Parathyroid adenoma (tissue), 2 donors: Measurements from ENCODE around the gene TAOK1.

ENCODE experiments used
- H2AFZ ChIP-seq: fragments of 300-600 bp; sonication (generic); one replicate; pipeline ENCODE4 v1.7.0; 2017; ENCODE audit warnings: antibody characterized with exemption, mild to moderate bottlenecking
- H3K27ac ChIP-seq: fragments of 300-600 bp; sonication (generic); one replicate; pipeline ENCODE4 v1.7.0; 2017
- H3K27me3 ChIP-seq: fragments of 300-600 bp; sonication (generic); one replicate; pipeline ENCODE4 v1.7.0; 2017; ENCODE audit warnings: low read length; ENCODE audit not compliant: control insufficient read depth, insufficient read depth
- H3K36me3 ChIP-seq: fragments of 300-600 bp; sonication (generic); one replicate; pipeline ENCODE4 v1.7.0; 2017; ENCODE audit warnings: low read length; ENCODE audit not compliant: control insufficient read depth, insufficient read depth
- H3K4me1 ChIP-seq: fragments of 300-600 bp; sonication (generic); one replicate; pipeline ENCODE4 v1.7.0; 2017; ENCODE audit warnings: control low read depth
- H3K4me2 ChIP-seq: fragments of 300-600 bp; sonication (generic); one replicate; pipeline ENCODE4 v1.7.0; 2017; ENCODE audit warnings: low read length
- H3K4me3 ChIP-seq: fragments of 300-600 bp; sonication (generic); one replicate; pipeline ENCODE4 v1.7.0; 2017; ENCODE audit warnings: low read depth, low read length
- H3K79me2 ChIP-seq: fragments of 300-600 bp; sonication (generic); one replicate; pipeline ENCODE4 v1.7.0; 2017; ENCODE audit warnings: control low read depth
- H3K9ac ChIP-seq: fragments of 300-600 bp; sonication (generic); one replicate; pipeline ENCODE4 v1.7.0; 2017; ENCODE audit warnings: mild to moderate bottlenecking
- H3K9me3 ChIP-seq: fragments of 300-600 bp; sonication (generic); one replicate; pipeline ENCODE4 v1.7.0; 2017; ENCODE audit warnings: low read length; ENCODE audit not compliant: control insufficient read depth
- TF ChIP-seq, protein P1 (sequence below): fragments of 300-600 bp; sonication (generic); IDR thresholded peaks from one replicate; pipeline ENCODE4 v1.7.0; 2017; ENCODE audit warnings: antibody characterized with exemption, mild to moderate bottlenecking
- donor health status: primary hyperparathyroidism.

TAOK1 gene

DNA sequence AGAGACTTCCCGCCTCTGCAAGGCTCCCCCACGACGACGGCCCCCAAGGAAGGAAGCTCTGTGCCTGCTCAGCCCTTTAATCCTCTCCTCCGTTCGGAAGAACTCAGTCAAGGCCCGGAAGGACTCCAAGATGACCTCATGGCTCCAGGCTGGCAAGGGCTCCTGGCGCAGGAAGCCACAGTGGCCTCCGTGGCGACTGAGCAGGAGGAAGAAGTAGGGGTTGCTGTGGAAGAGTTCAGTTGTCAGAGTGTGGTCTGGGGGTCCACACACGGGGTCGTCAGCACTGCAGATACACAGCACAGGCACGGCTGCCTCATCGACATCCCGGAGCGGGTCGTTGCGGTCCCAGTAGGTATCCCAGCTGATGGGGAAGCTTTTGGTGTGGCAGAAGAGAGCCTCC is 172.5 kb downstream of the TAOK1 start:
- no peak overlapping the region for H3K27ac ChIP-seq
- no peaks in the 10 kb centered on the region for H3K36me3 ChIP-seq
- H3K79me2 ChIP-seq: no peaks in the 10 kb centered on the region
- H3K9me3 ChIP-seq: no peaks in the 10 kb centered on the region
- no peak overlapping the region for H2AFZ ChIP-seq
- H3K4me3 ChIP-seq: no peak overlapping the region
- H3K4me2 ChIP-seq: no peak overlapping the region
- H3K9ac ChIP-seq: no peak overlapping the region
- no peaks in the 10 kb centered on the region for H3K4me1 ChIP-seq
- no peaks in the 10 kb centered on the region for H3K27me3 ChIP-seq
- TF ChIP-seq, protein P1, sequence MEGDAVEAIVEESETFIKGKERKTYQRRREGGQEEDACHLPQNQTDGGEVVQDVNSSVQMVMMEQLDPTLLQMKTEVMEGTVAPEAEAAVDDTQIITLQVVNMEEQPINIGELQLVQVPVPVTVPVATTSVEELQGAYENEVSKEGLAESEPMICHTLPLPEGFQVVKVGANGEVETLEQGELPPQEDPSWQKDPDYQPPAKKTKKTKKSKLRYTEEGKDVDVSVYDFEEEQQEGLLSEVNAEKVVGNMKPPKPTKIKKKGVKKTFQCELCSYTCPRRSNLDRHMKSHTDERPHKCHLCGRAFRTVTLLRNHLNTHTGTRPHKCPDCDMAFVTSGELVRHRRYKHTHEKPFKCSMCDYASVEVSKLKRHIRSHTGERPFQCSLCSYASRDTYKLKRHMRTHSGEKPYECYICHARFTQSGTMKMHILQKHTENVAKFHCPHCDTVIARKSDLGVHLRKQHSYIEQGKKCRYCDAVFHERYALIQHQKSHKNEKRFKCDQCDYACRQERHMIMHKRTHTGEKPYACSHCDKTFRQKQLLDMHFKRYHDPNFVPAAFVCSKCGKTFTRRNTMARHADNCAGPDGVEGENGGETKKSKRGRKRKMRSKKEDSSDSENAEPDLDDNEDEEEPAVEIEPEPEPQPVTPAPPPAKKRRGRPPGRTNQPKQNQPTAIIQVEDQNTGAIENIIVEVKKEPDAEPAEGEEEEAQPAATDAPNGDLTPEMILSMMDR: no peak

DNA sequence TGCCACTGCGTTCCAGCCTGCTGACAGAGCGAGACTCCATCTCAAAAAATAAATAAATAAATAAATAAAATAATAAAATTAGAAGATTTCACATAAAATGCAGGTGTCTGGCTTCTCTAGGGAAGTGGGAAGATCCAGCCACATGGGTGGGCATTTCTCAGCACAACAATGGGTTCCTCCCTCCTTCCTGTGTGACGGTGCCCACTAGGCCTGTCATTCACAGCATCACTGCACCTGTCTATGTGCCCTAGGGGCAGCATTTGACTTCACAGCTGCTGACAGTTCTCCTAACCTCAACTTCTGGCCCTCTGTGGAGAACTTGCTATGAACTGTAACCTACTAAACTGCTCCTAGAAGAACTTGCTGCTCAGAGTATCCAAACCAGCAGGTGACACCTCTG is 173.7 kb downstream of the TAOK1 start:
- no peak overlapping the region for H2AFZ ChIP-seq
- no peaks in the 10 kb centered on the region for H3K36me3 ChIP-seq
- no peaks in the 10 kb centered on the region for H3K27me3 ChIP-seq
- H3K4me2 ChIP-seq: no peak overlapping the region
- no peak overlapping the region for H3K4me3 ChIP-seq
- H3K79me2 ChIP-seq: no peaks in the 10 kb centered on the region
- H3K27ac ChIP-seq: no peak overlapping the region
- peaks cover 1% of the 10 kb centered on the region for H3K4me1 ChIP-seq
- H3K9me3 ChIP-seq: no peaks in the 10 kb centered on the region
- TF ChIP-seq, protein P1: no peak
- no peak overlapping the region for H3K9ac ChIP-seq

DNA sequence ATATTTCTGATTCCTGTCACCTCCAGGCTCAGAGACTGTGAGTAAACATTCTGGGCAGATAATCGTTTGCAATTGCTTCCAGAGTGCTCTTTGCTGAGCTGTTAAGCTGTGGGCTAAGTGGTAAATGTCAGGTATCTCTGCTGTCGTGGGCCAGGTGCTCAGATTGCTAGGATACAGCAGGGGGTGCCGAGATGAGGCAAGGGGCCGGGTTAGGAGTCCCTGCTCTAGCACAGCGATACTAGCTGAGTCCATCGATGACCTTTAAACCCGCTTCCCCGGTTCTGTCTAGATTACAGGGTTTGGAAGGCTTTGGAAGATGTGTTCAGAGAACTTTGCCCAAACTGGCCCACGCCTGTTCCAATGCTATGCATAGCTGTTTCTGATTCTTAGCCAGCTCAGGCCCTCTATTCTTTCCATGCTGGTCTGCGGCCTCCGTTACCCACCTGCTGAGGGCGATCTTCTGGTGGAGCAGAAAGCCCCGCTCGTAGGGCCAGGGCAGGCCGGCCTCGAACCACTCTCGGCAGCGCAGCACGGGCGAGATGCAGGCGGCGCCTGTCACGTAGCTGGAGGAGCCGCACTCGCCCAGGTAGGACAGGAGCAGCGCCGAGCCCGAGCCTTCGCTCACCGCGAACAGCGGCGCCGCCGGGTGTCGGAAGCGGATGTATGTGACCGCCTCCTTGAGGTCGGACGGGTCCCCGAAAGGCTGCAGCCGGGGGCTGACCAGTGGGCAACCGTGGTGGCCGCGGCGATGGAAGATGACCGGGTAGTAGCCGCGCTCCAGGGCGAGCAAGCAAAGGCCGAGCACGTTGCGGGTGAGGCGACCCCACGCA is 175.7 kb downstream of the TAOK1 start:
- Histone ChIP-seq H3K79me2 (no peaks in the 10 kb centered on the region), H3K4me2 (peak overlapping the region; percentile 76), H3K27ac (no peak overlapping the region), H3K27me3 (no peaks in the 10 kb centered on the region), H3K4me1 (peaks cover 8% of the 10 kb centered on the region), H2AFZ (peak overlapping the region; percentile 71), H3K36me3 (no peaks in the 10 kb centered on the region), H3K4me3 (peak overlapping the region; percentile 19), H3K9ac (no peak overlapping the region), H3K9me3 (no peaks in the 10 kb centered on the region)
- TF ChIP-seq, protein P1: no peak

DNA sequence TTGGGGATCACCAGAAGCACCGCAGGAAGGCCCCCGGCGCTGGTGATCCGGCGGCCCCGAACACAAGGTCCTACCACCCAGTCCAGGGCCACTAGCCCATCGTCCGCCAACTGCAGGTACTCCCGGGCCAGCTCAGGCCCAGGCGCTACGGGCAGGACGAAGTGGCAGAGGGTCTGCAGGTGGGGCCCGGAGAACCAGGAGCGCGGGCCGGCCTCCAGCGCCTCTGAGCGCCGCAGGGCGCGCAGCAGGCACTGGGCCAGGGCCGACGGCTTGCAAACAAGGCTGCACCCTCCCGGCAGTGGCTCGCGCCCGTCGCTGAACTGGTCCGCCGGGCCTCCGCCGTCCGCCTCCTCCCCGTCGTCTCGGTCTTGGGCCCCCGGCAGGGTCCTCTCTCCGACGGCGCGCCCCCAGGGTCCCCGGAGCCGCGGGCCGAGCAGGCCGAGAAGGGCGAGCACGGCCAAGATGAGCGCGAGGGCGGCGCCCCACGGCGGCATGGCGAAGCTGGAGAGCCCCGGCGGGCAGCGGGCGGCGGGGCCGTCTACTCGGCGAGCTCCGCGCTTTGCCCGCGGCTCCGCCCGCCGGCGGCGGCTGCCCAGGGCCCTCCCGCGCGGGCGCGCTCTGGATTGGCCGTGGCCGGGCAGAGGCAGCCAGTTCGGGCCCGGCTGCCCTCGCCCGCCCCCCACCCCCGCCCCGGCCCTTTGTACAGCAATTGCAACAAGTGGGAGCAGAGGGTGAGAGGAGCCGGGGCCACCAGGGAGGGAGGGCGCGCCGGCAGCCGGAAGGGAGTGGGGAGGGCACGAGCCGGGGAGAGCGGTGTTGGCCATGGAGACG is 176.5 kb downstream of the TAOK1 start, which contains the start of gene ABHD15:
Gene ABHD15 (minus strand): TSS at position 565 of the 831 bp plus-strand sequence. CDS start 71 bp downstream, at position 494.
- H3K4me1 ChIP-seq: peaks cover 8% of the 10 kb centered on the region

More for the DNA sequence above, 176.5 kb downstream of the TAOK1 start, which contains the start of gene ABHD15:
- H3K9ac ChIP-seq: peak within 1 kb of the TSS; percentile 46
- H3K4me3 ChIP-seq: peak within 1 kb of the TSS; percentile 63
- H3K4me2 ChIP-seq: peak within 1 kb of the TSS; percentile 86
- H2AFZ ChIP-seq: peak within 1 kb of the TSS; percentile 94
- peak within 1 kb of the TSS; percentile 79 for H3K27ac ChIP-seq
- H3K79me2 ChIP-seq: no peaks in the 10 kb centered on the region
- H3K9me3 ChIP-seq: no peaks in the 10 kb centered on the region
- no peaks in the 10 kb centered on the region for H3K27me3 ChIP-seq
- TF ChIP-seq, protein P1: no peak
- H3K36me3 ChIP-seq: no peaks in the 10 kb centered on the region
